Mesenchymal stem cell (in vitro differentiated cells and primary cell): ENCODE results near the gene HOXC4.

Source experiments
- DNase-seq: peaks from one replicate; pipeline ENCODE4 v3.0.0-alpha.2; 2013
- H2AFZ ChIP-seq: one replicate; pipeline ENCODE4 v1.6.1; 2013; ENCODE audit warnings: low read depth, mild to moderate bottlenecking, control low read depth, inconsistent platforms, low read length, moderate library complexity
- H2AK5ac ChIP-seq: 2 replicates; pipeline ENCODE4 v1.6.1; 2013; ENCODE audit warnings: low read length, moderate library complexity, mild to moderate bottlenecking, inconsistent platforms; ENCODE audit not compliant: severe bottlenecking
- H2BK120ac ChIP-seq: one replicate; pipeline ENCODE4 v1.6.1; 2013; ENCODE audit warnings: low read depth, mild to moderate bottlenecking, inconsistent platforms, low read length, moderate library complexity
- H2BK12ac ChIP-seq, 2 experiments: one replicate each; pipeline ENCODE4 v1.6.1; 2013; ENCODE audit warnings: inconsistent platforms in 2 of 2, low read length in 2 of 2, mild to moderate bottlenecking in 2 of 2, moderate library complexity in 2 of 2, control low read depth in 1 of 2
- H2BK15ac ChIP-seq: one replicate; pipeline ENCODE4 v1.6.1; 2013; ENCODE audit warnings: mild to moderate bottlenecking, low read depth, inconsistent platforms; ENCODE audit not compliant: poor library complexity, severe bottlenecking
- H2BK5ac ChIP-seq: 2 replicates; pipeline ENCODE4 v1.6.1; 2013; ENCODE audit warnings: low read depth, mild to moderate bottlenecking, low read length, control low read depth, inconsistent platforms; ENCODE audit not compliant: poor library complexity, severe bottlenecking
- H3K14ac ChIP-seq, 2 experiments: one replicate each; pipeline ENCODE4 v1.6.1; 2013; ENCODE audit warnings: inconsistent platforms in 2 of 2, low read length in 2 of 2, control low read depth in 1 of 2, mild to moderate bottlenecking in 1 of 2, moderate library complexity in 1 of 2
- H3K18ac ChIP-seq, 2 experiments: one replicate each; pipeline ENCODE4 v1.6.1; 2013; ENCODE audit warnings: inconsistent platforms in 2 of 2, low read length in 2 of 2, control low read depth in 1 of 2, low read depth in 1 of 2, mild to moderate bottlenecking in 1 of 2
- H3K23ac ChIP-seq, 2 experiments: one replicate each; pipeline ENCODE4 v1.6.1; 2013; ENCODE audit warnings: inconsistent platforms in 2 of 2, low read length in 2 of 2, mild to moderate bottlenecking in 2 of 2, moderate library complexity in 2 of 2, control low read depth in 1 of 2
- H3K27ac ChIP-seq: 2 replicates; pipeline ENCODE4 v1.5.1; 2013; ENCODE audit warnings: mild to moderate bottlenecking, moderate library complexity, low read length, control low read depth, inconsistent platforms; ENCODE audit not compliant: poor library complexity, severe bottlenecking
- H3K27me3 ChIP-seq, 2 experiments: 2 replicates each; pipeline versions ENCODE4 v1.6.1 to v1.7.0; 2013; ENCODE audit warnings: low read length in 2 of 2, mild to moderate bottlenecking in 2 of 2, moderate library complexity in 2 of 2, control low read depth in 1 of 2, inconsistent platforms in 1 of 2; ENCODE audit not compliant: control insufficient read depth in 1 of 2, insufficient read depth in 1 of 2
- H3K36me3 ChIP-seq, 2 experiments: 2 replicates each; pipeline versions ENCODE4 v1.6.1 to v1.7.0; 2013; ENCODE audit warnings: low read length in 2 of 2, control low read depth in 1 of 2, inconsistent platforms in 1 of 2, low read depth in 1 of 2, mild to moderate bottlenecking in 1 of 2; ENCODE audit not compliant: insufficient read depth in 2 of 2, control insufficient read depth in 1 of 2
- H3K4ac ChIP-seq, 2 experiments: one replicate each; pipeline ENCODE4 v1.6.1; 2013; ENCODE audit warnings: inconsistent platforms in 2 of 2, low read length in 2 of 2, mild to moderate bottlenecking in 2 of 2, moderate library complexity in 2 of 2, control low read depth in 1 of 2, low read depth in 1 of 2
- H3K4me1 ChIP-seq: 2 replicates; pipeline ENCODE4 v1.6.1; 2013; ENCODE audit warnings: low read depth, low read length, control low read depth; ENCODE audit not compliant: control insufficient read depth, insufficient read depth
- H3K4me2 ChIP-seq: 2 replicates; pipeline ENCODE4 v1.6.1; 2013; ENCODE audit warnings: low read length, mild to moderate bottlenecking, inconsistent platforms; ENCODE audit not compliant: poor library complexity, severe bottlenecking
- H3K4me3 ChIP-seq, 2 experiments: 2 replicates each; pipeline versions ENCODE4 v1.5.1 to v1.7.0; 2013; ENCODE audit warnings: low read length in 2 of 2, mild to moderate bottlenecking in 2 of 2, control low read depth in 1 of 2, low read depth in 1 of 2; ENCODE audit not compliant: insufficient read depth in 1 of 2
- H3K79me1 ChIP-seq: replicated peaks from 2 replicates; pipeline ENCODE4 v1.6.1; 2013; ENCODE audit warnings: mild to moderate bottlenecking, control low read depth, low read length, inconsistent platforms; ENCODE audit not compliant: poor library complexity, severe bottlenecking
- H3K9ac ChIP-seq: 2 replicates; pipeline ENCODE4 v1.7.0; 2013; ENCODE audit warnings: mild to moderate bottlenecking, low read length, moderate library complexity
- H3K9me3 ChIP-seq: 2 replicates; pipeline ENCODE4 v1.7.0; 2013; ENCODE audit warnings: mild to moderate bottlenecking, low read length; ENCODE audit not compliant: control insufficient read depth
- H4K8ac ChIP-seq: one replicate; pipeline ENCODE4 v1.6.1; 2013; ENCODE audit warnings: inconsistent platforms, mild to moderate bottlenecking, low read length, moderate library complexity
- H4K91ac ChIP-seq: one replicate; pipeline ENCODE4 v1.6.1; 2013; ENCODE audit warnings: mild to moderate bottlenecking, low read length, inconsistent platforms
- WGBS: methylation state at CpG from one replicate; pipeline ENCODE4 v1.1.7; 2013; ENCODE audit warnings: mixed read lengths; 5-methylcytosine and 5-hydroxymethylcytosine counted together

The HOXC4 gene

DNA sequence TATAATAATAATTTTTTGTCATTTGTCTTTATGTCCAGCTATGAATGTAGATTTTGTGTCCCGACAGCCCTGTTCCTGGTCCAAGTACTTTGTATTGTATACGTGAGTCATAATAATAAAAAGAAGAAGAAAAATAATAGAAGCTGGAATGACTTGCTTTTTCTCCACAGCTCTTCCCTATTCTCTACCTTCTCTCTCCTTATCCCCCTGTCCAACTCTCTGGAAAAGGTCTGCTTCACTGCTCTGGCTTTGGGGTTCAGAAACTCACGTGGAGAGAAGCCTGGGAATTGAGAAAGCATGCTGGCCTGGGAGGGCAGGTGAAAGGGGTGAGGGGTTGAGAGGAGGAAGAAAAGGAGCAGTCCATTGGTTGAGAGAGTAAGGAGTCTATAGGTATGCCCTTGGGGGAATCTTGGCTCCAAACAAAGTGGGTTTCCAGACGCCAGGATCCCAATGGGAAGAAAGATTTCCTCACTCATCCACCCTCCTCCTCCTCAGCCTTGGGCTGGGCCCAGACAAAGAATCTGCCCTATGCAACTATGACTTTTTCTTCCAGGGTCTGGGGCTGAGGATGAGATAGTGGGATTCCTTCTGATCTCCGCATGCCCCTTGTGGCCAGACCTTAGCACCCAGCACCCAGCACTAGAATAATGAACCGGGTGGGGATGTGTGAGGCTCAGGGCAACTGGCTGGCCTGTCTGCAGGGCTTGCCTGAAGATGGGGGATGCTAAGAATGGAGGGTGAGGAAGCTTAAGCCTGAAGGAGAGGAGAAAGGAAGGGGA, 40.8 kb upstream of the HOXC4 start:
- Histone ChIP-seq H2BK15ac (no peak overlapping the region), H3K4me1 (peaks cover 27% of the 10 kb centered on the region), H2BK12ac (peak overlapping the region; percentile 9 to 61), H3K9me3 (no peaks in the 10 kb centered on the region), H3K4me2 (peak overlapping the region; percentile 57), H3K27ac (peak overlapping the region; percentile 98), H4K91ac (peak overlapping the region; percentile 60), H3K18ac (peak overlapping the region; percentile 55 to 87), H3K4ac (peak overlapping the region; percentile 13 to 46), H2AK5ac (peak overlapping the region; percentile 38), H2BK5ac (peak overlapping the region; percentile 68), H2AFZ (no peak overlapping the region), H3K36me3 (no peaks in the 10 kb centered on the region), H3K9ac (peak overlapping the region; percentile 96), H3K27me3 (no peaks in the 10 kb centered on the region), H3K23ac (peak overlapping the region in 1 of 2 experiments; percentile 85), H3K14ac (no peak overlapping the region), H3K4me3 (peak overlapping the region in 1 of 2 experiments; percentile 77), H3K79me1 (no peaks in the 10 kb centered on the region), H2BK120ac (peak overlapping the region; percentile 87), H4K8ac (peak overlapping the region; percentile 75)
- WGBS: 41% methylated on average over 3 of the region's 6 CpGs
- DNase-seq: peak; percentile 45

DNA sequence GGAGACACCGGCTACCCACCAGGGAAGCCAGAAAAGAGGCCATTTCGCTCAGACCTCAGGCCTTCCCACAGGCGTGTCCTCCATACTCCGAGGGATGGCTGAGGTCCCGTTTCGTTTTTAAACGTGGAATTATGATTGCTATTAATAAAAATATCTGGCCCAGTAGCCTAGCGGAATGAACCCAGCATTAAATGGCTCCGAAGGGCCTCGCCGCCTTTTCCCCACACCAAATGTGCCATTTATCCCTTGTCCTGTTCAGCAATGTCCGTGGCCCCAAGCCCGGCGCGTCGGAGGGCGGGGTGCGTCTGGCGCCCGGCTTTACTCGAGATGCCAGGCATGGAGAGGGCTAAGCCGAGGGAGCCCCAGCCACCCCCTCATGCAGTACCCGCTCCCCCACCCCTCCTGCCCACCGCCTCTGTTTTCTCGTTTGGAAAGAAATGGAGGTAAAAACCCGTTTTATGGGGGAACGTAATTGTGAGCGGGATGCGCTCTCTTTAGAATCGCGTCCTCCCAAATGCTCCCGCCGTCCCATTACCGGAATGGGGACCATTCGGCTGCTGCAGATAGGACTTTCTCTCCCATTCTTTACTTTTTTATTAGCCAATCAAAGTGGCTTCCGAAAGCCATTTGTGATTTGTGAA, 39.1 kb upstream of the HOXC4 start:
- Histone ChIP-seq H2AFZ (peak overlapping the region; percentile 72), H2BK12ac (peak overlapping the region; percentile 75 to 92), H3K23ac (peak overlapping the region in 1 of 2 experiments; percentile 92), H2BK15ac (peak overlapping the region; percentile 63), H3K27me3 (no peaks in the 10 kb centered on the region), H2BK5ac (peak overlapping the region; percentile 48), H3K18ac (peak overlapping the region; percentile 91 to 96), H3K4me2 (peak overlapping the region; percentile 82), H3K27ac (peak overlapping the region; percentile 98), H3K9ac (peak overlapping the region; percentile 96), H3K4ac (peak overlapping the region; percentile 82 to 92), H3K79me1 (no peaks in the 10 kb centered on the region), H2BK120ac (peak overlapping the region; percentile 88), H3K4me1 (peaks cover 21% of the 10 kb centered on the region), H3K36me3 (no peaks in the 10 kb centered on the region), H2AK5ac (peak overlapping the region; percentile 97), H3K9me3 (no peaks in the 10 kb centered on the region), H4K8ac (peak overlapping the region; percentile 90), H4K91ac (peak overlapping the region; percentile 70), H3K14ac (no peak overlapping the region), H3K4me3 (peak overlapping the region in 1 of 2 experiments; percentile 77)
- 14% methylated on average over 22 of the region's 36 CpGs for WGBS
- no peak for DNase-seq

DNA sequence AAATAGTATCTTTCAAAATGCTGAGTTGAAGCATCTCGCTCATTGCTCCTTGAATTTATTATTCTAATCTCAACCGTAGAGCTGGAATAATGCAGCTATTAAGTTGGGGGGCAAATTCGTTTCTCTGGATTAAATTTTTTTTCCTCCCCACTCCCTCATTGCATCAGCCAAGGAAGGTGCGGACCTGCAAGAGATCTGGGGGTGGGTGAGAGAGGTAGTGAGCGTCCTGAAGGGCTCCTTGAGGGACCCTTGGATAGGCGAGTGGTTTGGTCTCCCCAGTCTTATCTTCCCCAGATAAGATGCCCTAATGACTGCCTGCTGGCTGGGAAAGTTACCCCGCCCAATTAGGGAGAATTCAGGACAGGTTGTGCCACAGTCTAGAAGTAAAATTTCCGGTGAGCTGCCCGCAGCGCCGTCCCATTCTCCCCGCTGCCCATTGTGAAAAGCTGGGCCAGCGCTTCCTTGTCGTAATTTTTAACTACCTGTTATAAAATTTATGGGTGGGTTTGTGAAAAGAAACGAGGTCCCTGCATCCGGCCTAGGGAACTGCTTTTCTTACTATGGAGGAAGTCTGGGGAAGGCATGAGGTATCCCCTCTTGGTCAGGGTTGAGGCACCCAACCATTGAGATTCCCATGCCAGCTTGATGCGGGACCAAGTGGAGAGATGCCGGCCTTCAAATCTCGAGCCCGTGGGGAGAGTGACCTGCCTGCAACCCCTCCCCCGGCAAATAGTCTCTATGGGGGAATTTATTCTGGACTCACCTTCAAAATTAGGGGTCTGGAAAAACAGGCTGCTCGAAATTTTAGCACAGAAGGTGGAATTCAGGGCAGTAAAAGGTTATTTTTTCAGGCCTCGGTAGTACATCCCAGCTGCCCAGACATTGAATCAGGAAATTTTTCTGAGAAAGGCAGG, 38.4 kb upstream of the HOXC4 start:
- H3K4me3 ChIP-seq: peak overlapping the region in 1 of 2 experiments; percentile 79
- H3K4me2 ChIP-seq: peak overlapping the region; percentile 69
- peak overlapping the region in 1 of 2 experiments; percentile 49 for H3K4ac ChIP-seq
- no peak overlapping the region for H2BK15ac ChIP-seq
- 39% methylated on average over 18 of the region's 23 CpGs for WGBS
- H4K8ac ChIP-seq: peak overlapping the region; percentile 90
- H2AFZ ChIP-seq: no peak overlapping the region
- H4K91ac ChIP-seq: peak overlapping the region; percentile 76
- H3K27me3 ChIP-seq: no peaks in the 10 kb centered on the region
- H3K27ac ChIP-seq: peak overlapping the region; percentile 98
- H2BK5ac ChIP-seq: peak overlapping the region; percentile 84
- H2AK5ac ChIP-seq: peak overlapping the region; percentile 99
- peak overlapping the region; percentile 57 to 74 for H3K18ac ChIP-seq
- DNase-seq: no peak
- H3K4me1 ChIP-seq: peaks cover 24% of the 10 kb centered on the region
- H3K9me3 ChIP-seq: no peaks in the 10 kb centered on the region
- peak overlapping the region in 1 of 2 experiments; percentile 86 for H3K23ac ChIP-seq
- H3K79me1 ChIP-seq: no peaks in the 10 kb centered on the region
- H3K14ac ChIP-seq: no peak overlapping the region
- H3K36me3 ChIP-seq: no peaks in the 10 kb centered on the region
- peak overlapping the region; percentile 68 for H2BK120ac ChIP-seq
- H3K9ac ChIP-seq: peak overlapping the region; percentile 96
- peak overlapping the region in 1 of 2 experiments; percentile 21 for H2BK12ac ChIP-seq
